Measurements from ENCODE around the gene ZNF14.

Gene ZNF14

GRCh38 chr19:19677579-19677978 is 55.3 kb downstream of the ZNF14 start (continued):
- TF ChIP-seq ZNF132 (tag by site-specific recombination; IDR thresholded peaks at IDR 0.05; ENCODE audit: borderline replicate concordance) (no peak), ZNF16 (tag by site-specific recombination; IDR thresholded peaks at IDR 0.05; ENCODE audit: low read depth) (no peak), TCF7L2 (IDR thresholded peaks at IDR 0.05; ENCODE audit: borderline replicate concordance, low read depth, low read length) (no peak), ZNF155 (tag by site-specific recombination; IDR thresholded peaks at IDR 0.05) (no peak)

GRCh38 chr19:19674315-19674714 is 58.6 kb downstream of the ZNF14 start:
- POLR2A ChIA-PET: interaction anchor here (1.0 kb wide), 1 partner anchor 102 kb away, joined by 3 read pairs; no protein-coding TSS in a partner anchor
- Histone ChIP-seq H3K36me3 (ENCODE audit: control insufficient read depth in 2 of 2, insufficient read depth in 1 of 2, low read length in 2 of 2) (peaks cover 53 to 62% of the 10 kb centered on the region in 2 experiments), H3K27ac (ENCODE audit: extremely low read depth, low read depth, low read length) (no peak overlapping the region), H3K4me1 (ENCODE audit: control insufficient read depth, insufficient read depth, low read length) (no peaks in the 10 kb centered on the region), H3K9me3 (ENCODE audit: control insufficient read depth, insufficient read depth, low read depth, low read length) (no peaks in the 10 kb centered on the region; the same call in 1 of the 2 replicates), H3K4me3 (ENCODE audit: low read depth, low read length) (no peak overlapping the region)
- CTCF ChIA-PET: no interaction called here
- TF ChIP-seq, protein P1, sequence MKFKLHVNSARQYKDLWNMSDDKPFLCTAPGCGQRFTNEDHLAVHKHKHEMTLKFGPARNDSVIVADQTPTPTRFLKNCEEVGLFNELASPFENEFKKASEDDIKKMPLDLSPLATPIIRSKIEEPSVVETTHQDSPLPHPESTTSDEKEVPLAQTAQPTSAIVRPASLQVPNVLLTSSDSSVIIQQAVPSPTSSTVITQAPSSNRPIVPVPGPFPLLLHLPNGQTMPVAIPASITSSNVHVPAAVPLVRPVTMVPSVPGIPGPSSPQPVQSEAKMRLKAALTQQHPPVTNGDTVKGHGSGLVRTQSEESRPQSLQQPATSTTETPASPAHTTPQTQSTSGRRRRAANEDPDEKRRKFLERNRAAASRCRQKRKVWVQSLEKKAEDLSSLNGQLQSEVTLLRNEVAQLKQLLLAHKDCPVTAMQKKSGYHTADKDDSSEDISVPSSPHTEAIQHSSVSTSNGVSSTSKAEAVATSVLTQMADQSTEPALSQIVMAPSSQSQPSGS (tag by site-specific recombination; IDR thresholded peaks at IDR 0.05; ENCODE audit: low read depth): peak; percentile 49; the same call in 1 of the 2 replicates
- TF ChIP-seq ZBTB10 (tag by site-specific recombination; IDR thresholded peaks at IDR 0.05): no peak

DNA sequence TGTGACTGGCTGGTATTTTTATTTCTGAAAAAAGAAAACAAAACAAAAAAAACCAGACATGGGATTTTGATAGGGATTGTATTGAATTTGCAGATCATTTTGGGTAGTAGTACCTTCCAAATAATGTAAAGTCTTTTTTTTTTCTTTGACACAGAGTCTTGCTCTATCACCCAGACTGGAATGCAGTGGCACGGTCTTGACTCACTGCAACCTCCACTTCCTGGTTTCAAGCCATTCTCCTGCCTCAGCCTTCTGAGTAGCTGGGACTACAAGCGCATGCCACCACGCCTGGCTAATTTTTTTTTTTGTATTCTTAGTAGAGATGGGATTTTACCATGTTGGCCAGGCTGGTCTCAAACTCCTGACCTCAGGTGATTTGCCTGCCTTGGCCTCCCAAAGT is 60.1 kb downstream of the ZNF14 start:
- Histone ChIP-seq H3K9me3 (ENCODE audit: control insufficient read depth, insufficient read depth, low read depth, low read length) (no peaks in the 10 kb centered on the region; the same call in 1 of the 2 replicates), H3K27ac (ENCODE audit: extremely low read depth, low read depth, low read length) (no peak overlapping the region), H3K4me1 (ENCODE audit: control insufficient read depth, insufficient read depth, low read length) (no peaks in the 10 kb centered on the region), H3K4me3 (ENCODE audit: low read depth, low read length) (no peak overlapping the region), H3K36me3 (ENCODE audit: control insufficient read depth in 2 of 2, insufficient read depth in 1 of 2, low read length in 2 of 2) (peaks cover 38 to 50% of the 10 kb centered on the region in 2 experiments)
- CTCF ChIA-PET: interaction anchor here (0.8 kb wide), 1 partner anchor 86 kb away, joined by 5 read pairs; no protein-coding TSS in a partner anchor
- POLR2A ChIA-PET: no interaction called here
- TF ChIP-seq REST (tag by site-specific recombination; IDR thresholded peaks at IDR 0.05) (no peak), KLF8 (tag by site-specific recombination; IDR thresholded peaks at IDR 0.05) (no peak), ZNF433 (tag by site-specific recombination; IDR thresholded peaks at IDR 0.05; ENCODE audit: low read depth) (no peak), ZNF645 (tag by site-specific recombination; IDR thresholded peaks at IDR 0.05) (no peak), EGR2 (tag by site-specific recombination; IDR thresholded peaks at IDR 0.05; ENCODE audit: low read depth) (no peak), ZNF266 (tag by site-specific recombination; IDR thresholded peaks at IDR 0.05; ENCODE audit: low read depth) (no peak), ZNF132 (tag by site-specific recombination; IDR thresholded peaks at IDR 0.05; ENCODE audit: borderline replicate concordance) (no peak), ZBTB20 (tag by site-specific recombination; IDR thresholded peaks at IDR 0.05) (no peak), ZNF837 (tag by site-specific recombination; IDR thresholded peaks at IDR 0.05) (no peak), GLI2 (tag by site-specific recombination; IDR thresholded peaks at IDR 0.05; ENCODE audit: borderline replicate concordance, low read depth) (no peak), OVOL3 (tag by site-specific recombination; IDR thresholded peaks at IDR 0.05) (no peak)
- TF ChIP-seq, protein P2, sequence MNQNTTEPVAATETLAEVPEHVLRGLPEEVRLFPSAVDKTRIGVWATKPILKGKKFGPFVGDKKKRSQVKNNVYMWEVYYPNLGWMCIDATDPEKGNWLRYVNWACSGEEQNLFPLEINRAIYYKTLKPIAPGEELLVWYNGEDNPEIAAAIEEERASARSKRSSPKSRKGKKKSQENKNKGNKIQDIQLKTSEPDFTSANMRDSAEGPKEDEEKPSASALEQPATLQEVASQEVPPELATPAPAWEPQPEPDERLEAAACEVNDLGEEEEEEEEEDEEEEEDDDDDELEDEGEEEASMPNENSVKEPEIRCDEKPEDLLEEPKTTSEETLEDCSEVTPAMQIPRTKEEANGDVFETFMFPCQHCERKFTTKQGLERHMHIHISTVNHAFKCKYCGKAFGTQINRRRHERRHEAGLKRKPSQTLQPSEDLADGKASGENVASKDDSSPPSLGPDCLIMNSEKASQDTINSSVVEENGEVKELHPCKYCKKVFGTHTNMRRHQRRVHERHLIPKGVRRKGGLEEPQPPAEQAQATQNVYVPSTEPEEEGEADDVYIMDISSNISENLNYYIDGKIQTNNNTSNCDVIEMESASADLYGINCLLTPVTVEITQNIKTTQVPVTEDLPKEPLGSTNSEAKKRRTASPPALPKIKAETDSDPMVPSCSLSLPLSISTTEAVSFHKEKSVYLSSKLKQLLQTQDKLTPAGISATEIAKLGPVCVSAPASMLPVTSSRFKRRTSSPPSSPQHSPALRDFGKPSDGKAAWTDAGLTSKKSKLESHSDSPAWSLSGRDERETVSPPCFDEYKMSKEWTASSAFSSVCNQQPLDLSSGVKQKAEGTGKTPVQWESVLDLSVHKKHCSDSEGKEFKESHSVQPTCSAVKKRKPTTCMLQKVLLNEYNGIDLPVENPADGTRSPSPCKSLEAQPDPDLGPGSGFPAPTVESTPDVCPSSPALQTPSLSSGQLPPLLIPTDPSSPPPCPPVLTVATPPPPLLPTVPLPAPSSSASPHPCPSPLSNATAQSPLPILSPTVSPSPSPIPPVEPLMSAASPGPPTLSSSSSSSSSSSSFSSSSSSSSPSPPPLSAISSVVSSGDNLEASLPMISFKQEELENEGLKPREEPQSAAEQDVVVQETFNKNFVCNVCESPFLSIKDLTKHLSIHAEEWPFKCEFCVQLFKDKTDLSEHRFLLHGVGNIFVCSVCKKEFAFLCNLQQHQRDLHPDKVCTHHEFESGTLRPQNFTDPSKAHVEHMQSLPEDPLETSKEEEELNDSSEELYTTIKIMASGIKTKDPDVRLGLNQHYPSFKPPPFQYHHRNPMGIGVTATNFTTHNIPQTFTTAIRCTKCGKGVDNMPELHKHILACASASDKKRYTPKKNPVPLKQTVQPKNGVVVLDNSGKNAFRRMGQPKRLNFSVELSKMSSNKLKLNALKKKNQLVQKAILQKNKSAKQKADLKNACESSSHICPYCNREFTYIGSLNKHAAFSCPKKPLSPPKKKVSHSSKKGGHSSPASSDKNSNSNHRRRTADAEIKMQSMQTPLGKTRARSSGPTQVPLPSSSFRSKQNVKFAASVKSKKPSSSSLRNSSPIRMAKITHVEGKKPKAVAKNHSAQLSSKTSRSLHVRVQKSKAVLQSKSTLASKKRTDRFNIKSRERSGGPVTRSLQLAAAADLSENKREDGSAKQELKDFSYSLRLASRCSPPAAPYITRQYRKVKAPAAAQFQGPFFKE (tag by site-specific recombination; IDR thresholded peaks at IDR 0.05; ENCODE audit: borderline replicate concordance): no peak

Data from HEK293 (cell line).